GM18505 (cell line): Measurements from ENCODE around the gene UCN.
"Not testable (repeated sequence)": the region's sequence is repeated elsewhere in the genome, so short reads cannot be mapped to it uniquely, and the experiment has no call there.

Source experiments
- ATAC-seq: cut with Tn5 transposase; IDR thresholded peaks from one replicate; pipeline ENCODE4 v1.9.1; 2021; ENCODE audit not compliant: unreplicated experiment
- POLR2A ChIP-seq: IDR thresholded peaks from 4 replicates; pipeline ENCODE4 v1.6.1; 2011; ENCODE audit warnings: borderline replicate concordance; ENCODE audit not compliant: insufficient read depth, insufficient read length; ENCODE audit errors: extremely low read depth

UCN gene

DNA sequence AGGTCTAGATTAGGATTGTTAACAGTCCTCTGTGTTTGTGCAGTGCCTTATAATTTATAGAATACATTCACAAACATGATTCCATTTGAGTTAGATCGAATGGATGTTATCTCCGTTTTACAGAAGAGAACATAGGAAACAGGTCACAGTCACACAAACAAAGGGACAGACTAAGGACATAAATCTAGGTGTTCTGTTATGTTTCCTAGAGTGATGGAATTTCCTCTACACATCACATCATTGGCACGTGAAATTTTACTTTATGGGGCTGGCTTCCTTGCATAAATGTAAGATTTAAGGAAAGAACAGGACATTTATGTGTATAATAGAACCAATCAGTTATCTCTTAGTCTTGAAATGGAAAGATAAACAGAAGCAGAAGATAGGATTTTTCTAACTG is 19.6 kb downstream of the UCN start:
- no peak for TF ChIP-seq POLR2A
- no peak for ATAC-seq

DNA sequence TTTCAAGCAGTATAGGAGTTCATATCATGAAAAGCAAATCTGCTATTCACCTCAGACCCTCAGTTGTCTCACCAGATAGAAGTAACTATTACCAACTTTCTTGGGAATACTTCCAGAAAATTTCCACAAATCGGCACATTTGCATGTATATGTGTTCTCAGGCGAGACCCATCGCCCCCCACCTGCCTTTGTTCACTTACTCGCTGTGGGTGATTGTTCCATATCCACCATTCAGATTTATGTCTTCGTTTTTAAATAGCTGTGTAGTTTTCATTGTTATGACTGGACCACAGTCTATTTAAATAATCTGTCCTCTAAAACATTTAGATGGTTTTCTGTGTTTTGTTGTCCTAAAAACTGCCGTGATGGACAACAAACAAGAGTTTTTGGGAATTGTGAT is 22.8 kb downstream of the UCN start:
- no peak for TF ChIP-seq POLR2A
- ATAC-seq: no peak

DNA sequence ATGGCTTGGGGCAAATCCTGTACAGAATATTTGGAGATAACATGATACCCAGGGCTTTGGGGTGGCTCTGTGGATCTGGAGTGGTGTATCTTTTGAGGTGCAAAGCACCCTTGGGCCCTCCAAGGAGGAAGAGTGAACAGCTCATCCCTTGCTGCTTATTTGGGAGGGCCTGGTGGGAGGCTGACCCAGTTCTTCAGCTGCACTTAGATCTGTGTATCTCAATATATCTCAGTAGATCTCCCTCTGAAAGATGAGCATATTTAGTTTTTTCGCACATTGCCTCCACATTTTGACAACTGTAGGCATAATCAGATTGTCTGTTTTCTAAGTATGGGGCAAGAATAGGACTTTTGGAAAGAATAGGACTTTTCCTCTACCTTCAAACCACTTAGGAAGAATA is 23.2 kb downstream of the UCN start:
- ATAC-seq: no peak
- no peak for TF ChIP-seq POLR2A

- no peak for ATAC-seq
- no peak for TF ChIP-seq POLR2A
Measured at GRCh38 chr2:27282892-27283291, 25.4 kb downstream of the UCN start.

DNA sequence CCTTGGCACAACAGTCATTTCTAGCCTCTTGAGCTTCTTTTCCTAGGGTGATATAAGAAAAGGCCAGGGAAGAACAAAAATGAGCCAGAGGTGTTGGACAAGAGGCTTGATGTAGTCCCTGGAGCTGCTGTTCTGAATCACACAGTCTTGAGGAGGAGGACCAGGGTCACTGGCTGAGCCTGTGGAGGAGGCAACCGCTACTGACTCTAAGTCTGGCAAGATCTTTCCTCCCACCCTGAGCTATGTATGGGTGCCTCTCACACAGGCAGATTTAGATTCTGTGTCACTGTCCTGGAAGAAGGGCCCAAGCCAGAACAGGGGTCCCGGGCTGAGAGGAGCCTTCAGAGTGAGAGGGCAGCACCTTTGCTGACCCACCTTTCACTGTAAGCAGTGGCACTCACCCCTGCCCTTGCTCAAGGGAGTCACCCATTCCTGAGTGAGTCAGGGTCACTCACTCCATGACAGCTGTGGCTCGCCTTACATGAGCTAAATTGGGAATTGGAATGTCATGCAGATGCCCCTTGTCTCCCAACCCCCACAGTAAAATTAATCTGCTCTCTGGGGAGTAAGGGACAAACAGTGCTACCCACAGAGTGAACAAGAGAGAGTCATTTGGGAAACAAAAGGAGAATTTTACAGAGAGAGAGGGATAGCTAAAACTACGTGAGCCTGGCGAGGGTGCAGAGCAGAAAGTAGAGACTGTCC is 26.2 kb downstream of the UCN start, which contains the start of gene TRIM54:
TRIM54 (plus strand) TSS at position 575 of the 705 bp plus-strand sequence. CDS start 303 bp downstream, outside the sequence.
- no peak for TF ChIP-seq POLR2A
- no peak for ATAC-seq

DNA sequence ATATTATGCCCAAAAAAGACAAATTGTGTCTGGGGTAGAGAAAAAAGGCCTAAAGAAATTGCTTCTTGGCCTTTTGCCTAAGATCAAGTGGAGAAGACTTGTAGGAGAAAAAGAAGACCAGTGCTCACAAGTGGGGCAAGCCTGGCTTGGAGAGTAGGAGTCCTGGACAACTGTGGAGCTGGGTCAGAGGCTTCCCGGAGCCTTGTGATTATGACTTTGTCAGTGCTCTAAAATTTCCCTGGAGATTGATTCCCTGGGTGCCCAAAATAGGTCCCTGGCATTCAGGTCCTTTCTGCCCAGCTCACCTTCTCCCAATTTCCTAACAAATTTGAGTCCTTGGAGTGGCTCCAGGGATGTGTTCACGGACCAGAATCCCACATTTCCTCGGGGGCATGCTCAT is 26.8 kb downstream of the UCN start:
- ATAC-seq: no peak
- TF ChIP-seq POLR2A: no peak

GRCh38 chr2:27280826-27281225 is 27.4 kb downstream of the UCN start:
- no peak for TF ChIP-seq POLR2A
- ATAC-seq: no peak

DNA sequence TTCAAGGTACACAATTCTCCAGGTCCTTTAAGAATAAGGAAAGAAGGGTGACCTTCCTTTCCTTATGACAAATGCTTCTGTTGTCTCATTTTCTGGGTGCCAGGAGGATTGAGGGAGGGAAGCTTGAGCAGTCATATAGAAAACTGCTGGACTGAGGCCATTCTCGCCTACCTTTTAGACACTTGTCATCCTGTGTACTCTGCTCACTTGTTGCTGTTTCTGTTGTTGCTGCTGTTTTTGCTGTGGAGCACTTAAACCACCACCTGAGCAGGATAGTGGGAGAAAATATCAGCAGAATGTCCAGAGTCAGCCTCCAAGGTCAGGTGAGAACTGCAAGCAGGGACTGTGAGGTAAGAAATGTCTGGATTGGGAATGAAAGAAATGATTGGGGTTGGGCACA is 30.2 kb downstream of the UCN start:
- no peak for ATAC-seq
- TF ChIP-seq POLR2A: no peak

GRCh38 chr2:27275211-27276150 is 32.8 kb downstream of the UCN start, which contains the start of gene DNAJC5G:
Gene DNAJC5G, plus strand, starts transcription at chr2:27275433. Its CDS starts 1,296 bp downstream, at chr2:27276729.
- no peak for TF ChIP-seq POLR2A
- ATAC-seq: no peak

DNA sequence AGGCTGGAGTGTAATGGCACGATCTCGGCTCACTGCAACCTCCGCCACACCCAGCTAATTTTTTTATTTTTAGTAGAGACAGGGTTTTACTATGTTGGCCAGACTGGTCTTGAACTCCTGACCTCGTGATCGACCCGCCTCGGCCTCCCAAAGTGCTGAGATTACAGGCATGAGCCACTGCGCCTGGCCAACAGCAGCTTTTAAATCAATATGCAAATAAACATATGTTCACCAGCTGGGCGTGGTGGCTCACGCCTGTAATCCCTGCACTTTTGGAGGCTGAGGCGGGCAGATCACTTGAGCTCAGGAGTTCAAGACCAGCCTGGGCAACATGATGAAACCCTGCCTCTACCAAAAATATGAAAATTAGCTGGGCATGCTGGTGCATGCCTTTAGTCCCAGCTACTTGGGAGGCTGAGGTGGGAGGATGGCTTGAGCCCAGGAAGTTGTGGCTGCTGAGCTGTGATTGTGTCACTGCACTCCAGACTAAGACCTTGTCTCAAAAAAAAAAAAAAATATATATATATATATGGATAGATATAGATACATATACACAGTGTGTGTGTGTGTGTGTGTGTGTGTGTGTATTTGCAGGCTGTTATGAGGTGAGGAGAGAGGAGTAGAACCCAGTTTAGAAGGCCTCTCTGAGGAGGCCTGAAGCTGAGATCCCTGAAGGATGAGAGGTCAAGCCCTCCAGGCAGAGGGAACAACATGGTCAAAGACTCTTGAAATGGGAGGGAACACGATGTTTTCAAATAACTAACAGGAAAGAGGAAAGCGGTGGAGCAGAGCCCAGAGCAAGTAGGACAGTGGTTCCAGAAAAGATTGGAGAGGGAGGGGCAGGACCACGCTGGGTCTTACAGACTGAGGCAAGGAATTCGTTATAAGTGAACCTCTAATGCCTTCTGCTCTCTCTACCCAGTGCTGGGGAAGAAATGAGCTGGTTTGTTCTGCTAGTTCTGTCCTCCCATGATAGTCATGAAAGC is 35.4 kb downstream of the UCN start:
- not testable (repeated sequence) for ATAC-seq

DNA sequence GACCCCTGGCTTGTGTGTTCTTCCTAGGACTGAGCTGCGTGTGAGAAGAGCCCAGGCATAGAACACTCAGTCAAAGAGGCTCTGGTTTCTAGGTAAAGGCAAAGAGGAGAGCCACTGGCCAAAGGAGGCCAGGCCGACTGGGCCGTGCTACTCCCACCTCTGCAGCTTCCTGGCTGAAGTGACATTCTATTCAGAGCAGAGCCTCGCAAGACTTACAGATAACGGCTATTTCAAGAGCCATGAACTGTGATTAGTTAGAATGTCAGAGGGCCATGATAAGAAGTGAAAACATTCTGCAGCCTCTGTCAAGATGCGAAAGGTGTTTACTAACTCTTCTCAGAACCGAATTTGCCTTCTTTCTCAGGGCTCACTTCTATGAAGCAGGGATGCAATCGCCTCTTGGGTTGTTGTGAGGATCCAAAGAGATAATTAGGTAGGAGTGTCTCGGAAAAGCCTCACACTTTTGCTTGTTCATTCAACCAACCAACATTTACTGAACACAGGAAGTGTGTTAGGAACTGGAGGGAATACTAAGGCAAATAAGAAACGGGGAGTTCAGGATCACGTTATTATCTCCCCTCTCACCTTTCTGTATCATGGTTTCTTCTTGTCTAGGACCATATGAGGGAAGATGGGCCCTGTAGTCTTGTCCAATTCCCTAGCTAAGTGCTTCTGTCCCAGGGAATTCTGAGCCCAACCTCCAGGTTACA is 36.5 kb downstream of the UCN start:
- no peak for ATAC-seq
- no peak for TF ChIP-seq POLR2A

DNA sequence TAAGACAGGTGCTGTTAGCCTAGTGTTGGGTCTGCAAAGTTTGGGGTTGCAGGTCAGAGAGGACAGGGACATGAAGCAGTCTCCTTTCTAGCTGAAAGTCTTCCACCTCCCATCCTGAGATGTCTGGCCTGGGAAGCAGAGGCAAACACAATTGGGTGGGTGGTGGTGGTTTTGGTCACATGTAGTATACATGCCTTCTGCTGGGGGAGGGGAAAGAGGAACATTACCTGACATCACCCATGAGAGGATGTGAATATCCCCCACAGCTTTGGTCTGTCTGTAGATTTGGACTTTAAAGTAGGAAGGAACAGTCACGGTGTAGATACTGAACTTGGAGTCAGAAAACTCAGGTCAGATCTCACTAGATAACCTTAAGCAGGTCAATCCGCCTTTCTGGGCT is 37.6 kb downstream of the UCN start:
- ATAC-seq: no peak
- TF ChIP-seq POLR2A: no peak
